SK-N-MC (cell line): ENCODE data around the gene PMPCA.

ENCODE experiments used
- DNase-seq: peaks from one replicate; pipeline ENCODE4 v3.0.0-alpha.2; 2011; ENCODE audit warnings: low read depth, low spot score
- H3K27ac ChIP-seq: fragments of 200-600 bp; sonication (generic); 2 replicates; pipeline ENCODE4 v1.5.1; 2016; ENCODE audit warnings: mixed run types
- H3K36me3 ChIP-seq: fragments of 200-600 bp; sonication (generic); 2 replicates; pipeline ENCODE4 v1.6.1; 2017; ENCODE audit warnings: antibody characterized with exemption, low read length, mixed read lengths; ENCODE audit not compliant: insufficient read depth
- H3K4me3 ChIP-seq: fragments of 200-600 bp; sonication (generic); 2 replicates; pipeline ENCODE4 v1.5.1; 2016
- H3K9ac ChIP-seq: fragments of 200-600 bp; sonication (generic); 2 replicates; pipeline ENCODE4 v1.8.0; 2017; ENCODE audit warnings: mixed run types, mixed read lengths; ENCODE audit not compliant: insufficient read length
- H3K9me3 ChIP-seq: fragments of 200-600 bp; sonication (generic); 2 replicates; pipeline ENCODE4 v1.6.1; 2017; ENCODE audit warnings: low read depth, mild to moderate bottlenecking, antibody characterized with exemption, low read length, moderate library complexity, mixed read lengths
- EZH2 ChIP-seq: fragments of 200-600 bp; sonication (generic); IDR thresholded peaks from one replicate; pipeline ENCODE4 v1.6.1; 2017; ENCODE audit warnings: antibody characterized with exemption
- FOXP2 ChIP-seq: optimal IDR thresholded peaks from 2 replicates; pipeline ENCODE3; 2011; ENCODE audit warnings: mild to moderate bottlenecking, moderate library complexity; ENCODE audit not compliant: insufficient read depth; ENCODE audit errors: extremely low read length, control extremely low read depth
- POLR2AphosphoS5 ChIP-seq: IDR thresholded peaks from 2 replicates; pipeline ENCODE4 v1.6.1; 2012; ENCODE audit warnings: mild to moderate bottlenecking, low read depth, low read length, borderline replicate concordance

PMPCA gene

GRCh38 chr9:136395020-136395340, 15.5 kb upstream of the PMPCA start:
- Histone ChIP-seq H3K36me3 (peaks cover 59% of the 10 kb centered on the region), H3K9me3 (no peaks in the 10 kb centered on the region), H3K9ac (no peak overlapping the region), H3K27ac (no peak overlapping the region), H3K4me3 (no peak overlapping the region)
- no peak for TF ChIP-seq FOXP2
- TF ChIP-seq POLR2AphosphoS5: no peak
- TF ChIP-seq EZH2: no peak
- DNase-seq: no peak

DNA sequence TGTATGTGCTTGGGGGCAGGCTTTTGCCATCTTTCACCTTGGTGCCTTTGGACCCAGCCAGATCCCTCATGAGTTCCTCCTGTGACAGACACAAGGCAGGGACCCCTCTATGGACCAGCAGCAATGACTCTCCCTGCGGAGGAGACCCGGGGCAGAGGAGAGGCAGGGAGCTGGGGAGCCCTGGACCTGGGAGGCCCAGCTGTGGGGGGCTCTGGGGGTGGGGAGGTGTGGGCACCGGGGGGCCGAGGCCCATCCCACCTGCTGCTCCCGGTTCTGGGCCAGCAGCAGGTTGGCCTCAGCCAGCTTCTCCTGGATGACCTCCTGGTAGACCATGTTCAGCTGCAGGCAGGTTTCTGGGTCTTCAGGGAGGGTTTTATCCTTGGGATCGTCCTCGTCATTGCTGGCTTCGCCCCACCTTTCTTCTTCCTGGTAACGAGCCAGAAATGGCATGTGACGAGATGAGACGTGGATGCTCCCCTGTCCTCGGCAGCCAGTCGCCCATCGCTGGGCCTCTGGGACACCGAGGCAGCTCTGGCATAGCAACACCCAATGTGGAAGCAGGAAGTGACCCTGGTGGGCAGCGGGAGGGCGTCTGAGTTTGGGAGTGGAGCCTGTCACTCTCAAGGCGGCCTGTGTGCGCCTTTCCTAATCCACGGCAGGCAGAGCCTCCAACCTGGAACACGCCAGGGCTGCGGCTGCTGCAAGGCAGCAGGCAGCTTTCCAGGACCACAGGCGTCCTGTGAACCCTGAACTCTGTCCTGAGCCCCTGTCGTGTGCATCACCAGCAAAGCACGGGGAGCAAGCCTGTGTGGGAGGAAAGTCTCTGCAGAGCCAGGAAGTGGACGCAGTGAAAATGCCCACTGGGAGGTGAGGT, 14.9 kb upstream of the PMPCA start:
- Histone ChIP-seq H3K36me3 (peaks cover 59% of the 10 kb centered on the region), H3K9me3 (no peaks in the 10 kb centered on the region), H3K4me3 (no peak overlapping the region), H3K27ac (no peak overlapping the region), H3K9ac (no peak overlapping the region)
- no peak for DNase-seq
- TF ChIP-seq FOXP2: no peak
- TF ChIP-seq EZH2: no peak
- no peak for TF ChIP-seq POLR2AphosphoS5

DNA sequence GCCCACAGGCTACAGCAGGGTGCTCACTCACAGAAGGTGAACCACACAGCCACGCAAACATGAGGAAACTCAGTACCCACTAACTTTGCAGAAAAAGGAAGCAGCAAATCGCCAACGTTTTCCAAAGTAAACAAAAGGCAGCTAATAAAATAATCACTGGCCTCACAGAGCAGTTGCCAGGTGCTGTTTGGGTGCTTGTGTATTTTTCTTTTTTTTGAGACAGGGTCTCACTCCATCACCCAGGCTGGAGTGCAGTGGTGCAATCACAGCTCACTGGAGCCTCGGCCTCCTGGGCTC, 14.3 kb upstream of the PMPCA start:
- H3K4me3 ChIP-seq: no peak overlapping the region
- no peak overlapping the region for H3K9ac ChIP-seq
- TF ChIP-seq POLR2AphosphoS5 (no peak), FOXP2 (no peak), EZH2 (no peak)
- DNase-seq: no peak
- H3K9me3 ChIP-seq: no peaks in the 10 kb centered on the region
- H3K36me3 ChIP-seq: peaks cover 56% of the 10 kb centered on the region
- H3K27ac ChIP-seq: no peak overlapping the region

GRCh38 chr9:136397643-136398042, 12.8 kb upstream of the PMPCA start:
- Histone ChIP-seq H3K36me3 (peaks cover 47% of the 10 kb centered on the region), H3K9ac (no peak overlapping the region), H3K9me3 (no peaks in the 10 kb centered on the region)

GRCh38 chr9:136398286-136398685, 12.2 kb upstream of the PMPCA start:
- no peak overlapping the region for H3K27ac ChIP-seq

More at GRCh38 chr9:136397643-136398042, 12.8 kb upstream of the PMPCA start:
- no peak overlapping the region for H3K27ac ChIP-seq
- TF ChIP-seq FOXP2 (no peak), EZH2 (no peak), POLR2AphosphoS5 (no peak)
- H3K4me3 ChIP-seq: no peak overlapping the region
- DNase-seq: no peak

DNA sequence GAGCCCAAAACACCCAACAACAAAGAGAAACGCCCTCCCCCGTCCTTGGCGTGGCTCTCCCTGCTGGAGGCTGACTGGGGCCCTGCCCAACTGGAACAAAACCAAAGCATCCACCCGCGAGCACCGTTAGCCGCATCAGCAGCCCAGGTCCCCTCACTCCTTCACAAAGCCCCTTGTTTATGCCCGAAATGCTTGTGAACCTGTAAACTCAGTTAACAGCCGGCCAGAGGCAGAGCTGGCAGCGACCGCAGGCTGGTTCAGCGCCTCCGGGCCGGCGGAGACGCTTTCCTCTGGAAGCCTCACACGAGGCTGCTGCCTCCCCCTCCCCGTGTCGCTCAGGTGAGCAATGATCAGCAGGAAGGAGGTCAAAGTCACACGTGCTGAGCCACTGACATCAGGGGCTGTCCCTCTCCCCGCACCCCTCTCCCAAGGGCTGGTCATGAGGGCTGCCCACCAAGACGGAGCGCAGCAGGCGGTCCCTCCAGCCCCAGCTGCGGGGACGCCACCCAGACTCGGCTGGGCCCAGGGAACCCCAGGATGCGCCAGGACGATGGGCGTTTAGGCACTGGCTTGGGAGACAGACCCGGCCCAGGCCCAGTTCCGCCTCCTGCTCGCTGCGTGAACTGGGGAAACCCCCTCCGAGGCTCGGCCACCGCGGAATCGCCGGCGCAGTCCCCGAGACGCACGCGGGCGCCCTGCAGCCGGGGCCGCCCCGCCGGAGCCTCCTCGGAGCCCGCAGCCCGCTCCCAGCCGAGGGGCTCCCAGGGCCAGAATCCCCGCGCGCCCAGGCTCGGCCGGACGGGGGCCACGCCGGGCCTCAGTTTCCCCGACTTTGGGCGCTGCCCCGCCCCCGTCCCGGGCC, 11.1 kb upstream of the PMPCA start:
- Histone ChIP-seq H3K9ac (peak overlapping the region; percentile 89), H3K4me3 (peak overlapping the region; percentile 92), H3K27ac (no peak overlapping the region), H3K36me3 (peaks cover 44% of the 10 kb centered on the region), H3K9me3 (no peaks in the 10 kb centered on the region)
- TF ChIP-seq POLR2AphosphoS5 (no peak), FOXP2 (no peak), EZH2 (no peak)
- no peak for DNase-seq

More at GRCh38 chr9:136398286-136398685, 12.2 kb upstream of the PMPCA start:
- H3K36me3 ChIP-seq: peaks cover 43% of the 10 kb centered on the region
- DNase-seq: no peak
- TF ChIP-seq EZH2 (no peak), POLR2AphosphoS5 (no peak), FOXP2 (no peak)
- no peak overlapping the region for H3K9ac ChIP-seq
- H3K9me3 ChIP-seq: no peaks in the 10 kb centered on the region
- H3K4me3 ChIP-seq: peak overlapping the region; percentile 92; the same call in 1 of the 2 replicates

DNA sequence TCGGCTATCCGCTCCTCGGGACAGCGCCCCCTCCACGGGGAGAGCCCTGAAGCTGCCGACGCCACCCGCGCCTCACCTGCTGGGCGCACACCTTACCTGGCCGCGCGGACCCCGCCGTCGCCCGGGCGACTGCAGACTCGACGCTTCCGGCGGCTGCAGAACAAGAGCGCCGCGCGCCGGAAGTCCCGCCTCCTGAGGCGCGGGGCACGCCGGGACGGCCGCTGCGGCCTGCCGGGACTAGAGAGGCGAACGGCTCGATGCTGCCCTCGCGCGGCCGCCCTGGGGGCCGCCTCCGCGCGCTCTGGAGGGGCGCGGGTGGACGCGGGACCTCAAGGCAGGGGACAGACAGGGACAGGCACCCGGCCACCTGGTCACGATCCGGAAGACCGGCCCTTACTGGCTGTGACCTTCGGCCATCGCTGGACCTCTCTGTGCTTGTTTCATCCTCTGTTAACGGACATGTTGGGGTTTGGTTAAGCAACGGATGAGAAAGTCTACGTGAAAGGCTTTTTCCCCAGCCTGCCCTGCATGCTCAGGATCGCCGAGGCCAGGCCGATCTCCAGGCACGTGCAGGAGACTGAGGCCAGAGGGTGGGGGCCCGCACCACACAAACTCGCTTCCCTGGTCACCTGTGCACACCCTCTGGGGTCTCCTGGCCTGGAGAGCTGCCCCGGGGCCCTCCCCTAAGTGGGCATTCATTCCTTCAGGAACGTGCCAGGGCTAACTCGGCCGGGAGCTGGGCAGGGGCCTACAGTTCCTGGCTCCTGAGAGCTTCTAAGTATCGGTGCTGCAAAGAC, 10.2 kb upstream of the PMPCA start, which contains the start of gene SNAPC4:
TSS of gene SNAPC4 (minus strand) at position 133 of the 797 bp plus-strand sequence. CDS start 1,742 bp downstream, outside the sequence.
- Histone ChIP-seq H3K27ac (0 out of 2 replicates have a peak within 1 kb of the TSS, but pooled peaks have one; percentile 36), H3K36me3 (peaks cover 44% of the 10 kb centered on the region), H3K4me3 (peak within 1 kb of the TSS; percentile 92), H3K9me3 (no peaks in the 10 kb centered on the region), H3K9ac (peak within 1 kb of the TSS; percentile 89)
- DNase-seq: no peak
- TF ChIP-seq FOXP2 (peak; percentile 86), EZH2 (no peak), POLR2AphosphoS5 (peak; percentile 85)
